Measurements from ENCODE around the gene EPOP. TPM values are rescaled to one million over a fixed set of nuclear protein-coding genes. Genes with fewer than 3 reads are reported as not detected.

EPOP gene
- total RNA-seq, 1 experiment from 2014 or later, result 12.6 TPM

- Histone ChIP-seq H3K9me2 (replicated peaks; ENCODE audit: low read length) (no peaks in the 10 kb centered on the region), H3K9ac (ENCODE audit: low read length) (no peak overlapping the region), H3K27ac (ENCODE audit: low read length) (no peak overlapping the region), H3K79me2 (ENCODE audit: low read length) (peaks cover 33% of the 10 kb centered on the region), H3K4me1 (ENCODE audit: insufficient read depth, low read length) (peaks cover 10% of the 10 kb centered on the region), H3K9me3 (ENCODE audit: low read length) (no peaks in the 10 kb centered on the region), H2AFZ (ENCODE audit: low read length) (no peak overlapping the region), H4K20me1 (ENCODE audit: low read length) (no peaks in the 10 kb centered on the region), H3K36me3 (ENCODE audit: low read depth, low read length) (no peaks in the 10 kb centered on the region), H3K27me3 (ENCODE audit: low read length) (no peaks in the 10 kb centered on the region), H3K4me2 (ENCODE audit: low read length) (no peak overlapping the region), H3F3A (ENCODE audit: low read length, unreplicated experiment) (no peaks in the 10 kb centered on the region), H3K4me3 (ENCODE audit: low read length) (no peak overlapping the region)
- DNase-seq, result no peak
- TF ChIP-seq EZH2 (IDR thresholded peaks at IDR 0.05; ENCODE audit: low read length, unreplicated experiment) (no peak), EZH2phosphoT487 (IDR thresholded peaks at IDR 0.05; ENCODE audit: borderline replicate concordance, low read length) (no peak), CTCF (conservative IDR thresholded peaks at IDR 0.05; ENCODE audit: low read depth, low read length) (no peak)
- BruUV-seq (replicated peaks), result no TSS peak
- CTCF ChIA-PET, result no interaction called here
- no peak for ATAC-seq
- intact Hi-C loops (cut with micrococcal nuclease), result no loop called here
- POLR2A ChIA-PET (ENCODE audit: unreplicated experiment), result no interaction called here
Measured at GRCh38 chr17:38709104-38709820, 34.5 kb upstream of the EPOP start.

- ChIA-PET CTCF (no interaction called here), POLR2A (ENCODE audit: unreplicated experiment) (no interaction called here)
- Histone ChIP-seq H3K4me2 (ENCODE audit: low read length) (no peak overlapping the region), H3K9me2 (replicated peaks; ENCODE audit: low read length) (no peaks in the 10 kb centered on the region), H3K79me2 (ENCODE audit: low read length) (peaks cover 35% of the 10 kb centered on the region), H3K27me3 (ENCODE audit: low read length) (no peaks in the 10 kb centered on the region), H2AFZ (ENCODE audit: low read length) (no peak overlapping the region), H3K36me3 (ENCODE audit: low read depth, low read length) (no peaks in the 10 kb centered on the region), H4K20me1 (ENCODE audit: low read length) (no peaks in the 10 kb centered on the region), H3F3A (ENCODE audit: low read length, unreplicated experiment) (no peaks in the 10 kb centered on the region), H3K9ac (ENCODE audit: low read length) (no peak overlapping the region), H3K4me3 (ENCODE audit: low read length) (no peak overlapping the region), H3K27ac (ENCODE audit: low read length) (no peak overlapping the region), H3K4me1 (ENCODE audit: insufficient read depth, low read length) (peaks cover 22% of the 10 kb centered on the region), H3K9me3 (ENCODE audit: low read length) (no peaks in the 10 kb centered on the region)
- intact Hi-C loops (cut with micrococcal nuclease), result no loop called here
- DNase-seq (no peak), ATAC-seq (no peak)
- no TSS peak for BruUV-seq (replicated peaks)
- no peak for TF ChIP-seq CTCF (conservative IDR thresholded peaks at IDR 0.05; ENCODE audit: low read depth, low read length)
- TF ChIP-seq EZH2phosphoT487 (IDR thresholded peaks at IDR 0.05; ENCODE audit: borderline replicate concordance, low read length), result no peak
- no peak for TF ChIP-seq EZH2 (IDR thresholded peaks at IDR 0.05; ENCODE audit: low read length, unreplicated experiment)
Measured at GRCh38 chr17:38707678-38708351, 33.1 kb upstream of the EPOP start.
